ENCODE data around the gene PTPN20.

PTPN20 gene

GRCh38 chr10:47009215-47009838 lies 98.1 kb downstream of the PTPN20 start:
- Histone ChIP-seq H4K20me1 (ENCODE audit: insufficient read depth, low read length, poor library complexity, severe bottlenecking) (no peaks in the 10 kb centered on the region), H3K36me3 (ENCODE audit: insufficient read depth, low read length) (no peaks in the 10 kb centered on the region), H2AFZ (ENCODE audit: low read length) (no peak overlapping the region), H3K27me3 (ENCODE audit: insufficient read depth, low read length, poor library complexity, severe bottlenecking) (no peaks in the 10 kb centered on the region), H3K79me2 (ENCODE audit: insufficient read depth, low read length) (no peaks in the 10 kb centered on the region), H3K4me3 (ENCODE audit: low read length, poor library complexity, severe bottlenecking) (no peak overlapping the region), H3K4me1 (ENCODE audit: insufficient read depth, low read length, poor library complexity, severe bottlenecking) (no peaks in the 10 kb centered on the region), H3K9me3 (ENCODE audit: insufficient read depth, low read depth, low read length) (no peaks in the 10 kb centered on the region), H3K4me2 (ENCODE audit: low read depth, low read length, poor library complexity, severe bottlenecking) (no peak overlapping the region), H3K9me2 (replicated peaks; ENCODE audit: low read depth, low read length) (no peaks in the 10 kb centered on the region), H3F3A (ENCODE audit: low read depth) (no peaks in the 10 kb centered on the region), H3K9ac (ENCODE audit: low read depth, low read length, poor library complexity, severe bottlenecking) (no peak overlapping the region)
- TF ChIP-seq EZH2phosphoT487 (IDR thresholded peaks at IDR 0.05; ENCODE audit: borderline replicate concordance) (no peak), CTCF (conservative IDR thresholded peaks at IDR 0.05; ENCODE audit: low read length) (no peak)

GRCh38 chr10:47010036-47010435 lies 98.8 kb downstream of the PTPN20 start:
- no peak overlapping the region for H3K9ac ChIP-seq (ENCODE audit: low read depth, low read length, poor library complexity, severe bottlenecking)
- no peaks in the 10 kb centered on the region for H3F3A ChIP-seq (ENCODE audit: low read depth)
- no peaks in the 10 kb centered on the region for H3K9me2 ChIP-seq (replicated peaks; ENCODE audit: low read depth, low read length)
- H3K4me2 ChIP-seq (ENCODE audit: low read depth, low read length, poor library complexity, severe bottlenecking), result no peak overlapping the region
- no peak overlapping the region for H3K4me3 ChIP-seq (ENCODE audit: low read length, poor library complexity, severe bottlenecking)
- no peaks in the 10 kb centered on the region for H3K4me1 ChIP-seq (ENCODE audit: insufficient read depth, low read length, poor library complexity, severe bottlenecking)
- H3K9me3 ChIP-seq (ENCODE audit: insufficient read depth, low read depth, low read length), result no peaks in the 10 kb centered on the region
- H3K36me3 ChIP-seq (ENCODE audit: insufficient read depth, low read length), result no peaks in the 10 kb centered on the region
- no peaks in the 10 kb centered on the region for H3K27me3 ChIP-seq (ENCODE audit: insufficient read depth, low read length, poor library complexity, severe bottlenecking)
- H3K79me2 ChIP-seq (ENCODE audit: insufficient read depth, low read length), result no peaks in the 10 kb centered on the region
- no peak overlapping the region for H2AFZ ChIP-seq (ENCODE audit: low read length)
- no peak for TF ChIP-seq CTCF (conservative IDR thresholded peaks at IDR 0.05; ENCODE audit: low read length)
- TF ChIP-seq EZH2phosphoT487 (IDR thresholded peaks at IDR 0.05; ENCODE audit: borderline replicate concordance), result no peak
- no peaks in the 10 kb centered on the region for H4K20me1 ChIP-seq (ENCODE audit: insufficient read depth, low read length, poor library complexity, severe bottlenecking)

- no peak overlapping the region for H3K9ac ChIP-seq (ENCODE audit: low read depth, low read length, poor library complexity, severe bottlenecking)
- H3F3A ChIP-seq (ENCODE audit: low read depth), result no peaks in the 10 kb centered on the region
- H3K27me3 ChIP-seq (ENCODE audit: insufficient read depth, low read length, poor library complexity, severe bottlenecking), result no peaks in the 10 kb centered on the region
- H2AFZ ChIP-seq (ENCODE audit: low read length), result no peak overlapping the region
- no peaks in the 10 kb centered on the region for H3K79me2 ChIP-seq (ENCODE audit: insufficient read depth, low read length)
- no peaks in the 10 kb centered on the region for H3K9me3 ChIP-seq (ENCODE audit: insufficient read depth, low read depth, low read length)
- no peaks in the 10 kb centered on the region for H4K20me1 ChIP-seq (ENCODE audit: insufficient read depth, low read length, poor library complexity, severe bottlenecking)
- no peaks in the 10 kb centered on the region for H3K4me1 ChIP-seq (ENCODE audit: insufficient read depth, low read length, poor library complexity, severe bottlenecking)
- TF ChIP-seq CTCF (conservative IDR thresholded peaks at IDR 0.05; ENCODE audit: low read length) (no peak), EZH2phosphoT487 (IDR thresholded peaks at IDR 0.05; ENCODE audit: borderline replicate concordance) (no peak)
- H3K4me2 ChIP-seq (ENCODE audit: low read depth, low read length, poor library complexity, severe bottlenecking), result no peak overlapping the region
- H3K36me3 ChIP-seq (ENCODE audit: insufficient read depth, low read length), result no peaks in the 10 kb centered on the region
- H3K9me2 ChIP-seq (replicated peaks; ENCODE audit: low read depth, low read length), result no peaks in the 10 kb centered on the region
- no peak overlapping the region for H3K4me3 ChIP-seq (ENCODE audit: low read length, poor library complexity, severe bottlenecking)
Observed at GRCh38 chr10:47012214-47012613, 101.0 kb downstream of the PTPN20 start.
